Measurements from ENCODE around the gene OR52J3. TPM values are rescaled to one million over a fixed set of nuclear protein-coding genes. Genes with fewer than 3 reads are reported as not detected.

OR52J3 gene
- polyA plus RNA-seq (2013): not detected

- POLR2A ChIA-PET: no interaction called here
- Histone ChIP-seq H3K4me3 (ENCODE audit: control insufficient read depth in 1 of 7, extremely low read depth in 1 of 7, insufficient read depth in 4 of 7, low read depth in 2 of 7, low read length in 6 of 7) (no peak within 1 kb of the TSS), H3K9me3 (ENCODE audit: control extremely low read depth in 1 of 5, control insufficient read depth in 4 of 5, insufficient read depth in 2 of 5, low read depth in 1 of 5, low read length in 4 of 5) (no peaks in the 10 kb centered on the region), H3K4me1 (ENCODE audit: control extremely low read depth in 1 of 4, control insufficient read depth in 4 of 4, insufficient read depth in 4 of 4, low read length in 3 of 4) (no peaks in the 10 kb centered on the region), H3K27me3 (replicated peaks in 2 of 5; ENCODE audit: control insufficient read depth in 4 of 5, insufficient read depth in 5 of 5, low read length in 4 of 5) (no peaks in the 10 kb centered on the region), H3K36me3 (ENCODE audit: control insufficient read depth in 4 of 4, insufficient read depth in 4 of 4, low read length in 3 of 4) (no peaks in the 10 kb centered on the region), H3K27ac (ENCODE audit: insufficient read depth in 1 of 2, low read depth in 1 of 2, low read length in 2 of 2, poor library complexity in 1 of 2, severe bottlenecking in 2 of 2) (no peak within 1 kb of the TSS)
- CTCF ChIA-PET: interaction anchor here (1.0 kb wide), 1 partner anchor 20 kb away, joined by 3 read pairs; no protein-coding TSS in a partner anchor
- DNase-seq: no peak
- WGBS (ENCODE audit: insufficient coverage): 92% methylated on average over 1 of the region's 1 CpG
Observed at GRCh38 chr11:5046226-5046625, at the start of gene OR52J3. Gene OR52J3, plus strand, starts transcription at chr11:5046526. Its CDS starts 0 bp downstream, at chr11:5046526.

DNA sequence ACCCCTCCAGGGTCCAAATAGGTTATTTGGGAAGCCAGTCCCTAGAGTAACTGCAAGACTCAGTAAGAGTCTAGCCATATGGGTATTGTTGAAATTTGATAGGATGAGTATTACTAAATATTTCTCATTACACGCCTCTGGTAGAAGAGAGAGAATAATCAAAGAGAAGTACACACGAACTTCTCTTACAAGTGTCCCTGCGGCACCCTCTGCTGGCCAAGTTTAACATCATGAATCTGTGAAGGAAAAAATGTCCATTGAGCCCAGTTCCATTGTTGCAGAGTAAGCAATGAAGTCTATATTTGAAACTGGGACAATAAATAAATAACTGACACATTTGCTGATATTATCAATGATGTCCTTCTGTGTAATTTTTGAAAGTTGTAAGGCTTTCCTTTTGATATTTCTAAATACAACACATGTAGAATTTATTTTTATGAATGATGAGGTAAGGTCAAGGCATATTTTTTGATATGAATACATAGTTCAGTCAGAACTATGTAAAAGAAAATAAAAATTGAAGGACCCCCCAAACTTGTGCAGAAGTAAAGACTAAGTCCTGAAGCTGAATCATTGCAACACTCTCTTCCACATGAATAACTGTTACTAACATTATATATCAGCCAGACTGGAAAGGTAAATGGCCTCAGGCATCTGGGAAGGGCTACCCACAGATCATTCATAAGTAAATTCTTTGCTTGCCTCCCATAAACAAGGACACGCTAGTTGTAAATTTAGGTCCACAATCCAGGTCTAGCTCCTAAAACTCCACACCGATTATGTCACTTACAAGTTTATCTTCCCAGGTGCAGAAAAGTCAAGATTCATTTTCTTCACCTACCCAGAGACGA, 41.7 kb upstream of the OR52J3 start:
- POLR2A ChIA-PET: no interaction called here

DNA sequence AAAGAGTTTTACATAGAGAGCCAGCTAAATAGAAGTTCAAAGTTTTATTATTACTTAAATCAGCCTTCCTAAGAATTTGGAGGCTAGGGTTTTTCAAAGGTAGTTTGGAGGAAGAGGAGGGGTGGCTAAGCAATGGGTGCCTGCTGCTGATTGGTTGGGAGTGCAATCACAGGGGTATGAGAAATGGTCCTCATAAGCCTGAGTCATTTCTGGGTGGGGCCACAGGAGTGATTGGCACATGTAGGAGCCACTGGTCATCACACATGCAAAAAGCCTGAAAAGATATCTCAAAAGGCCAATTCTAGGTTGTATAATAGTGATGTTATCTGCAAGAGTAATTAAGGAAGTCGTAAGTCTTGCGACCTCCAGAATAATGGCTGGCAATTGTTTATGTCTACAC, 38.8 kb upstream of the OR52J3 start:
- Histone ChIP-seq H3K9me3 (ENCODE audit: control extremely low read depth in 1 of 5, control insufficient read depth in 4 of 5, insufficient read depth in 2 of 5, low read depth in 1 of 5, low read length in 4 of 5) (no peaks in the 10 kb centered on the region), H3K4me3 (ENCODE audit: control insufficient read depth in 1 of 7, extremely low read depth in 1 of 7, insufficient read depth in 4 of 7, low read depth in 2 of 7, low read length in 6 of 7) (no peak overlapping the region), H3K27ac (ENCODE audit: insufficient read depth in 1 of 2, low read depth in 1 of 2, low read length in 2 of 2, poor library complexity in 1 of 2, severe bottlenecking in 2 of 2) (no peak overlapping the region), H3K27me3 (replicated peaks in 2 of 5; ENCODE audit: control insufficient read depth in 4 of 5, insufficient read depth in 5 of 5, low read length in 4 of 5) (peaks cover 0 to 12% (median 5%) of the 10 kb centered on the region in 5 experiments), H3K36me3 (ENCODE audit: control insufficient read depth in 4 of 4, insufficient read depth in 4 of 4, low read length in 3 of 4) (no peaks in the 10 kb centered on the region), H3K4me1 (ENCODE audit: control extremely low read depth in 1 of 4, control insufficient read depth in 4 of 4, insufficient read depth in 4 of 4, low read length in 3 of 4) (no peaks in the 10 kb centered on the region)
- ChIA-PET POLR2A (no interaction called here), CTCF (interaction anchor here (0.8 kb wide), 1 partner anchor 20 kb away, joined by 3 read pairs; no protein-coding TSS in a partner anchor)
- DNase-seq: peak in 2 of 3 donors; percentile 13 to 15
- 80% methylated on average over 1 of the region's 2 CpGs for WGBS (ENCODE audit: insufficient coverage)

More for the DNA sequence above, 41.7 kb upstream of the OR52J3 start:
- CTCF ChIA-PET: interaction anchor here (0.7 to 1.9 kb wide), 3 partner anchors 13 to 368 kb away, joined by 3 to 6 read pairs (median 5); partner anchors contain the start of gene OR51D1
- Histone ChIP-seq H3K27ac (ENCODE audit: insufficient read depth in 1 of 2, low read depth in 1 of 2, low read length in 2 of 2, poor library complexity in 1 of 2, severe bottlenecking in 2 of 2) (no peak overlapping the region), H3K4me1 (ENCODE audit: control extremely low read depth in 1 of 4, control insufficient read depth in 4 of 4, insufficient read depth in 4 of 4, low read length in 3 of 4) (no peaks in the 10 kb centered on the region), H3K27me3 (replicated peaks in 2 of 5; ENCODE audit: control insufficient read depth in 4 of 5, insufficient read depth in 5 of 5, low read length in 4 of 5) (peaks cover 0 to 12% (median 5%) of the 10 kb centered on the region in 5 experiments), H3K9me3 (ENCODE audit: control extremely low read depth in 1 of 5, control insufficient read depth in 4 of 5, insufficient read depth in 2 of 5, low read depth in 1 of 5, low read length in 4 of 5) (no peaks in the 10 kb centered on the region), H3K36me3 (ENCODE audit: control insufficient read depth in 4 of 4, insufficient read depth in 4 of 4, low read length in 3 of 4) (no peaks in the 10 kb centered on the region), H3K4me3 (ENCODE audit: control insufficient read depth in 1 of 7, extremely low read depth in 1 of 7, insufficient read depth in 4 of 7, low read depth in 2 of 7, low read length in 6 of 7) (no peak overlapping the region)
- peak; percentile 51 to 71 (median 64) for DNase-seq
- 70% methylated on average over 4 of the region's 6 CpGs for WGBS (ENCODE audit: insufficient coverage)

DNA sequence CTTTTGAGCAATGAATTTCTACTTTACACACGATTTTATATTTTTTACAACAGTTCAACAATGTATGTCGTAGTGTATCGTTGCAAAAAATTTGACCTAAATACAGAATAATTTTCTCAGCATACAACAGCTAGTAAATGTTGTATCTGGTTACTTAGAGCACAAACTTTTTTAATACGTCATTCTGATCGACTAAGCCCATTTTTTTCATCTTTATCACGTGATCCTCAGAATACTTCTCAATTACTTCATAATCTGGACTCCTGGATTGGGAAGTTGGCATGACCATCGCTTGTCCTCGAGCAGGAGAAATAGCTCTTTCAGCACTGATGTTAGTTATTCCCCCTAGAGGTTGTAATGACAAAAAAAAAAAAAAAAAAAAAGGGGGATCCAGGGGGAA, 35.1 kb upstream of the OR52J3 start:
- CTCF ChIA-PET: no interaction called here
- DNase-seq: no peak
- Histone ChIP-seq H3K9me3 (ENCODE audit: control extremely low read depth in 1 of 5, control insufficient read depth in 4 of 5, insufficient read depth in 2 of 5, low read depth in 1 of 5, low read length in 4 of 5) (no peaks in the 10 kb centered on the region), H3K4me3 (ENCODE audit: control insufficient read depth in 1 of 7, extremely low read depth in 1 of 7, insufficient read depth in 4 of 7, low read depth in 2 of 7, low read length in 6 of 7) (no peak overlapping the region), H3K27me3 (replicated peaks in 2 of 5; ENCODE audit: control insufficient read depth in 4 of 5, insufficient read depth in 5 of 5, low read length in 4 of 5) (peaks cover 0 to 12% (median 5%) of the 10 kb centered on the region in 5 experiments), H3K36me3 (ENCODE audit: control insufficient read depth in 4 of 4, insufficient read depth in 4 of 4, low read length in 3 of 4) (no peaks in the 10 kb centered on the region), H3K4me1 (ENCODE audit: control extremely low read depth in 1 of 4, control insufficient read depth in 4 of 4, insufficient read depth in 4 of 4, low read length in 3 of 4) (no peaks in the 10 kb centered on the region), H3K27ac (ENCODE audit: insufficient read depth in 1 of 2, low read depth in 1 of 2, low read length in 2 of 2, poor library complexity in 1 of 2, severe bottlenecking in 2 of 2) (no peak overlapping the region)
- WGBS (ENCODE audit: insufficient coverage): 85% methylated on average over 6 of the region's 8 CpGs
- POLR2A ChIA-PET: interaction anchor here (0.6 kb wide), 1 partner anchor 353 kb away, joined by 3 read pairs; no protein-coding TSS in a partner anchor

DNA sequence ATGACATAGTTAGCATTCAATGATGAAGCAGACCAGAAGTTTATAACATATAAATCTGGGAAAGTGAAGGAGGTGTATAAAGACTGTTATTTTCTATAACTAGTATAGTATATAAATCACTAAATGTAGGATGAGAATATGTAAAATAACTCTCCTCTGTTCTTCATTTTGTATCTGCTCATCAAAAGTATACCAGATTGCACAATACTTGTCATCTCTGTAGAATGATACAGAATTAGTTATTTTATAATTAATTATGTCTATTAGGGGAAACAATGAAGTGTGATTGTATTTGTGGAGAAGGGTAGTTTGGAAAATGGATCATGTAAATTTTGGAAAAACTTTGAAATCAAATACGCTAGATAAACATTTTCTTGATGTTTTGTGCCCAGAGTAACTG, 33.3 kb upstream of the OR52J3 start:
- Histone ChIP-seq H3K4me3 (ENCODE audit: control insufficient read depth in 1 of 7, extremely low read depth in 1 of 7, insufficient read depth in 4 of 7, low read depth in 2 of 7, low read length in 6 of 7) (no peak overlapping the region), H3K36me3 (ENCODE audit: control insufficient read depth in 4 of 4, insufficient read depth in 4 of 4, low read length in 3 of 4) (no peaks in the 10 kb centered on the region), H3K27me3 (replicated peaks in 2 of 5; ENCODE audit: control insufficient read depth in 4 of 5, insufficient read depth in 5 of 5, low read length in 4 of 5) (peaks cover 0 to 2% (median 0%) of the 10 kb centered on the region in 5 experiments), H3K9me3 (ENCODE audit: control extremely low read depth in 1 of 5, control insufficient read depth in 4 of 5, insufficient read depth in 2 of 5, low read depth in 1 of 5, low read length in 4 of 5) (no peaks in the 10 kb centered on the region), H3K27ac (ENCODE audit: insufficient read depth in 1 of 2, low read depth in 1 of 2, low read length in 2 of 2, poor library complexity in 1 of 2, severe bottlenecking in 2 of 2) (no peak overlapping the region), H3K4me1 (ENCODE audit: control extremely low read depth in 1 of 4, control insufficient read depth in 4 of 4, insufficient read depth in 4 of 4, low read length in 3 of 4) (no peaks in the 10 kb centered on the region)
- 86% methylated on average over 1 of the region's 1 CpG for WGBS (ENCODE audit: insufficient coverage)
- ChIA-PET CTCF (no interaction called here), POLR2A (no interaction called here)
- no peak for DNase-seq

DNA sequence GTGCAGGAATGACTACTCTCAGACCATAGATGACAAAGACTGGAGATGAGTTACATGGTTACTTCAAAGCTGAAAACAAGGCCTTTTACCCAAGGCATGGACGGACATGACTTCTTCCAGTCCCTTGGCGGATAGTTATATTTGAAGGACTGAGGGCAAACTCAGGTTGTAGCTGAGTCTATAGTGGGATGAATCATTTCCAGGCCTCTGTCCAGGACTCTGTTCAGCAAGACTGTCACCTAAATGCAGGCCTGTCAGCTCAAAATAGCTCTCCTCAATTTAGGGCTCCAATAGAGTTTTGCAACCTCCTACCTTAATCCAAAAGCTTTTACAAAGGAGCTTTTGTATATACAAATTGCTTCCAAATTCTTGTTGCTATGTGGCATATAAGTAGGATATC, 24.3 kb upstream of the OR52J3 start:
- no peaks in the 10 kb centered on the region for H3K4me1 ChIP-seq (ENCODE audit: control extremely low read depth in 1 of 4, control insufficient read depth in 4 of 4, insufficient read depth in 4 of 4, low read length in 3 of 4)
- no peaks in the 10 kb centered on the region for H3K27me3 ChIP-seq (replicated peaks in 2 of 5; ENCODE audit: control insufficient read depth in 4 of 5, insufficient read depth in 5 of 5, low read length in 4 of 5)
- no peak overlapping the region for H3K27ac ChIP-seq (ENCODE audit: insufficient read depth in 1 of 2, low read depth in 1 of 2, low read length in 2 of 2, poor library complexity in 1 of 2, severe bottlenecking in 2 of 2)
- H3K36me3 ChIP-seq (ENCODE audit: control insufficient read depth in 4 of 4, insufficient read depth in 4 of 4, low read length in 3 of 4): no peaks in the 10 kb centered on the region
- CTCF ChIA-PET: no interaction called here
- H3K9me3 ChIP-seq (ENCODE audit: control extremely low read depth in 1 of 5, control insufficient read depth in 4 of 5, insufficient read depth in 2 of 5, low read depth in 1 of 5, low read length in 4 of 5): peaks cover 0 to 21% (median 7%) of the 10 kb centered on the region in 5 experiments
- no peak for DNase-seq
- no peak overlapping the region for H3K4me3 ChIP-seq (ENCODE audit: control insufficient read depth in 1 of 7, extremely low read depth in 1 of 7, insufficient read depth in 4 of 7, low read depth in 2 of 7, low read length in 6 of 7)
- 100% methylated on average over 2 of the region's 2 CpGs for WGBS (ENCODE audit: insufficient coverage)
- POLR2A ChIA-PET: no interaction called here

DNA sequence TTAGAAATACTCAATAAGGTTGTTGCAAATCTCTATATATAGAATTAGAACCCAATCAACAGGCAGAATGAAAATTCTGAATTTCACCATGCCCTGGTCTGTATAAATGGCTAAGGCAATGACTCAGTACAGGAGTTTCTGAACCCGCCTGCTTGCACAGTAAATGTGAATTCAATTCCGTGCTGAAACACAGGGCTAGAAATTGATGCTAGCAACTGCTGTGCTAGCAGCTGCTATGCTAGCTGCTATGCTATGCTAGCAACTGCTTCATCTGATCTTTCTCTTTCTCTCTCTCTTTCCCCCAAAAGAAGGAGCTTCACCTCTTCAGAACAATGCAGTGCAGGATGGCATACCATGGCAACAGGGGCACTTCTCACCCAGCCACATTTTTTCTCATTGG, 9.7 kb upstream of the OR52J3 start:
- ChIA-PET POLR2A (no interaction called here), CTCF (no interaction called here)
- no peaks in the 10 kb centered on the region for H3K9me3 ChIP-seq (ENCODE audit: control extremely low read depth in 1 of 5, control insufficient read depth in 4 of 5, insufficient read depth in 2 of 5, low read depth in 1 of 5, low read length in 4 of 5)
- H3K27me3 ChIP-seq (replicated peaks in 2 of 5; ENCODE audit: control insufficient read depth in 4 of 5, insufficient read depth in 5 of 5, low read length in 4 of 5): no peaks in the 10 kb centered on the region
- no peak overlapping the region for H3K4me3 ChIP-seq (ENCODE audit: control insufficient read depth in 1 of 7, extremely low read depth in 1 of 7, insufficient read depth in 4 of 7, low read depth in 2 of 7, low read length in 6 of 7)
- no peak overlapping the region for H3K27ac ChIP-seq (ENCODE audit: insufficient read depth in 1 of 2, low read depth in 1 of 2, low read length in 2 of 2, poor library complexity in 1 of 2, severe bottlenecking in 2 of 2)
- no peaks in the 10 kb centered on the region for H3K4me1 ChIP-seq (ENCODE audit: control extremely low read depth in 1 of 4, control insufficient read depth in 4 of 4, insufficient read depth in 4 of 4, low read length in 3 of 4)
- WGBS (ENCODE audit: insufficient coverage): 95% methylated on average over 2 of the region's 2 CpGs
- DNase-seq: no peak
- H3K36me3 ChIP-seq (ENCODE audit: control insufficient read depth in 4 of 4, insufficient read depth in 4 of 4, low read length in 3 of 4): no peaks in the 10 kb centered on the region

Measured in common myeloid progenitor, CD34-positive (primary cell).